Hepatocyte (in vitro differentiated cells): Measurements from ENCODE around the gene KLHL17.

Source experiments
- CTCF ChIP-seq: fragments of 200-600 bp; sonication (generic); IDR thresholded peaks from 2 replicates; pipeline ENCODE4 v1.5.1; 2016; ENCODE audit warnings: antibody characterized with exemption, mild to moderate bottlenecking; ENCODE audit not compliant: poor library complexity
- EZH2 ChIP-seq: fragments of 200-600 bp; sonication (generic); IDR thresholded peaks from 2 replicates; pipeline ENCODE4 v1.6.1; 2016; ENCODE audit warnings: antibody characterized with exemption, mild to moderate bottlenecking, borderline replicate concordance
- EZH2phosphoT487 ChIP-seq: fragments of 200-600 bp; sonication (generic); IDR thresholded peaks from one replicate; pipeline ENCODE4 v1.6.1; 2018; ENCODE audit warnings: antibody characterized with exemption, mild to moderate bottlenecking, low read depth, moderate library complexity; ENCODE audit not compliant: unreplicated experiment, severe bottlenecking

GRCh38 chr1:1001057-1001783 lies 40.8 kb downstream of the KLHL17 start:
- TF ChIP-seq EZH2phosphoT487 (no peak), CTCF (no peak), EZH2 (no peak)
